Peyer's patch (tissue), 4 donors: ENCODE data around the gene WDR35. TPM values are rescaled to one million over a fixed set of nuclear protein-coding genes. Genes with fewer than 3 reads are reported as not detected.

Source experiments
- DNase-seq, 3 donors: peaks; one replicate each; pipeline ENCODE4 v3.0.0-alpha.2; 2017 to 2019
- H3K27ac ChIP-seq, 4 donors: fragments of 200-600 bp; sonication (generic); one replicate each; pipeline ENCODE4 v1.5.1; 2016 to 2019
- H3K27me3 ChIP-seq, 2 donors: fragments of 200-600 bp; sonication (generic); one replicate each; pipeline ENCODE4 v1.5.1; 2019
- H3K36me3 ChIP-seq, 3 donors: fragments of 200-600 bp; sonication (generic); one replicate each; pipeline ENCODE4 v1.5.1; 2016 to 2019
- H3K4me1 ChIP-seq, 4 donors: fragments of 200-600 bp; sonication (generic); one replicate each; pipeline ENCODE4 v1.5.1; 2016 to 2019
- H3K4me3 ChIP-seq, 4 donors: fragments of 200-600 bp; sonication (generic); 1 replicate in 3 of 4; 2 replicates in 1 of 4; pipeline ENCODE4 v1.5.1; 2016 to 2019; ENCODE audit warnings: mild to moderate bottlenecking in 1 of 4
- H3K9me3 ChIP-seq, 4 donors: fragments of 200-600 bp; sonication (generic); one replicate each; pipeline ENCODE4 v1.5.1; 2016 to 2019; ENCODE audit warnings: mild to moderate bottlenecking in 1 of 4
- POLR2A ChIP-seq, 2 donors: fragments of 450-650 bp; IDR thresholded peaks; one replicate each; pipeline ENCODE4 v1.5.1; 2017; ENCODE audit warnings: antibody characterized with exemption in 2 of 2, mild to moderate bottlenecking in 2 of 2, moderate library complexity in 2 of 2
- total RNA-seq, 4 donors: library from RNA; depleted of rRNA; stranded (reverse); fragments of >200 nt; gene quantifications; one replicate each; pipeline ENCODE4 v1.1.0, GENCODE V29; 2016
- TF ChIP-seq, protein P1 (sequence below), 6 experiments: fragments of 450-650 bp in 4 of 6; fragments of 200-600 bp in 2 of 6; sonication (generic) in 1 of 6; IDR thresholded peaks; one replicate each; pipeline ENCODE4 v1.5.1; 2017 to 2019; ENCODE audit warnings: antibody characterized with exemption in 6 of 6, mild to moderate bottlenecking in 3 of 6, moderate library complexity in 1 of 6

The WDR35 gene
- 1 to 10 TPM; 3.4 to 4.1 (median 3.8) TPM for total RNA-seq

DNA sequence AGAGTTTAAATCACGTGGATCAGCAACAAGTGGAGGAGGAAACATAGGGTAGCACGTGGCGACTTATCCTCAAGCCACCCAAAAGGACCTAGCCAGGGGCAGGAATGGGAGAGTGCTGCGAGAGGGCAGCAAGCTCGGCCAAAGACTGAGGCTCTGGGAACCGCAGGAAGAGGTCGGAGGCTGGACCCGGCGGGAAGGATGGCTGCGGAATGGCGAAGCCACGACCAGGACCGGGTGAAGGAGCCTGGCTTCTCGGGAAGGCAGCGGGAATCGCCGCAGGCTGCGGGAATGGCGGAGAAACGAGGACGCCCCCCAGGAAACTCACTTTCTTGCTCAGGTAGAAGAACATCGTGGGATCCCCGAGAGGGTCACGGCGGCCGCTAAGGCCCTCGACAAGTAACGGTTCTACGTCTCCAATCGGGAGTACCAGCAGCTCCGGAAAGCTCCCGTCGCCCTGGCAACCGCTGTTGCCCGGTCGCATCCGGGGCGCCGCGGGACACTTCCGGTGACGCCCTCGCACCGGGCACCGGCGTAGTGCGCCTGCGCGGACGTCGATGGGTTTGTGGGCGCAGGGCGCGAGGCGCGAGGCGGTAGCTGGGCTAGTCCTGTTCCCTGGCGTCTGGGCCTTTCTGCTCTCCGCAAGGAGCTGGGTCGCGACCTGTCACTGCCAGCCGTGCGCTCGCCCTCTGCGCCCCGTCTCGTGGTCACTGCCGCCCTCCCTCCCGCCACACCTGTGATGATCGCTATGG is at the start of gene WDR35:
Gene WDR35, minus strand, starts transcription at position 439 of the 749 bp plus-strand sequence. Its CDS starts 90 bp downstream, at position 349.
- no peaks in the 10 kb centered on the region for H3K9me3 ChIP-seq
- H3K27me3 ChIP-seq: no peaks in the 10 kb centered on the region
- peak; percentile 84 to 96 (median 93) for DNase-seq
- peak; percentile 23 to 24 for TF ChIP-seq POLR2A (IDR thresholded peaks at IDR 0.05)
- TF ChIP-seq, protein P1, sequence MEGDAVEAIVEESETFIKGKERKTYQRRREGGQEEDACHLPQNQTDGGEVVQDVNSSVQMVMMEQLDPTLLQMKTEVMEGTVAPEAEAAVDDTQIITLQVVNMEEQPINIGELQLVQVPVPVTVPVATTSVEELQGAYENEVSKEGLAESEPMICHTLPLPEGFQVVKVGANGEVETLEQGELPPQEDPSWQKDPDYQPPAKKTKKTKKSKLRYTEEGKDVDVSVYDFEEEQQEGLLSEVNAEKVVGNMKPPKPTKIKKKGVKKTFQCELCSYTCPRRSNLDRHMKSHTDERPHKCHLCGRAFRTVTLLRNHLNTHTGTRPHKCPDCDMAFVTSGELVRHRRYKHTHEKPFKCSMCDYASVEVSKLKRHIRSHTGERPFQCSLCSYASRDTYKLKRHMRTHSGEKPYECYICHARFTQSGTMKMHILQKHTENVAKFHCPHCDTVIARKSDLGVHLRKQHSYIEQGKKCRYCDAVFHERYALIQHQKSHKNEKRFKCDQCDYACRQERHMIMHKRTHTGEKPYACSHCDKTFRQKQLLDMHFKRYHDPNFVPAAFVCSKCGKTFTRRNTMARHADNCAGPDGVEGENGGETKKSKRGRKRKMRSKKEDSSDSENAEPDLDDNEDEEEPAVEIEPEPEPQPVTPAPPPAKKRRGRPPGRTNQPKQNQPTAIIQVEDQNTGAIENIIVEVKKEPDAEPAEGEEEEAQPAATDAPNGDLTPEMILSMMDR (IDR thresholded peaks at IDR 0.05): no peak
- H3K4me1 ChIP-seq: peaks cover 0 to 11% (median 5%) of the 10 kb centered on the region in 4 donors
- H3K27ac ChIP-seq: peak within 1 kb of the TSS; percentile 21 to 72 (median 46)
- peak within 1 kb of the TSS; percentile 66 to 77 (median 72) for H3K4me3 ChIP-seq
- H3K36me3 ChIP-seq: no peaks in the 10 kb centered on the region

DNA sequence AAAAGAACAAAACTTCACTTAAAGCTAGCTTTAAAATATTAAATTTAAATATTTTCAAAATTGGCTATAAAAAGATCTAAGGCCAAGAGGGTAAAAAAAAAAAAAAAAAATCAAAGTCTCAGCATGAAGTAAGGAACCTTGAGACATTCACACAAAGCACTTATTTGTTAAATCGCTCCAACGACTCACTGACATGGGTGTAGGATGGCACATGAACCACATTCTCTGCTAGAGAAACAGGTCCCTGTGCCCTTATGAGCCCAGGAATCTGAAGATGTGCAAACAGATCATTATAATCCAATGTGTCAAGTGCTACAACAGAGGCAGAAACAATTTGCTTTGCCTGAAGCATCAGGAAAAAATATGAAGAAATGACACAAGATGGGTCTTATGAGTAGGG is 47.8 kb upstream of the WDR35 start:
- Histone ChIP-seq H3K27me3 (no peaks in the 10 kb centered on the region), H3K36me3 (peaks cover 0 to 80% (median 0%) of the 10 kb centered on the region in 3 donors), H3K4me1 (no peaks in the 10 kb centered on the region), H3K4me3 (no peak overlapping the region), H3K27ac (no peak overlapping the region), H3K9me3 (no peaks in the 10 kb centered on the region)
- no peak for DNase-seq
- TF ChIP-seq POLR2A (IDR thresholded peaks at IDR 0.05): no peak
- TF ChIP-seq, protein P1 (IDR thresholded peaks at IDR 0.05): no peak

DNA sequence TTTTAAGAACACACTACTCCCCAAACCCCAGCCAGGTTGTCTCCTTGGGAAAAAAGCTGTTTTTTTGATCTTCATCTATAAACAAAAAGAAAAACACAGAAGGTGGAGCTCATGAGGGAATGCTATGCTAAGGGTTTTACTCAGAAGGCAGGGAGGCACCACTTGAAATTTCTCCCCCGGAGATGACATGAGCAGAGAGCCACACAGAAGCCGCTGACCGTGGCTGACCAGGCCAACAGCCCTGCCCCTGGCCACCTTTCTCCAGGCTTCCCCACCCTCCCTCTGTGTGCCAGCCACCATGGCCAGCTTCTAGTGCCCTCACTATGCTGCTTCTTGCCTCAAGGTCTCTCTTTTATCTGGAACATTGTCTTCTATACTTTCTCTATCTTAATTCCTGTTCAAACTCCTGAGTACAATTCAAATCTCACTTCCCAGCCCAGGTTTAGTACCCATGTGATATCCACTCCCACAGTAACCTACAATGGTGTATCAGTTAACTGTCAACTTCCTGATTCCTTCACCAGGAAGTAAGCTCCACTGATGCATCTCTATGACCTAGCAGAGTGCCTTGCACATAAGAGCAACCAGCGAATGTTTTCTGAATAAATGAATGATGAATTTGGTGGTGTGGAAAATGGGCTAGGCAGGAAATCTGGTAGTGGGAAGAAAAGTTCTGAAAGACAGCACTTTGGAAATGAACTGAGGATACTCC is 46.2 kb upstream of the WDR35 start:
- no peaks in the 10 kb centered on the region for H3K9me3 ChIP-seq

DNA sequence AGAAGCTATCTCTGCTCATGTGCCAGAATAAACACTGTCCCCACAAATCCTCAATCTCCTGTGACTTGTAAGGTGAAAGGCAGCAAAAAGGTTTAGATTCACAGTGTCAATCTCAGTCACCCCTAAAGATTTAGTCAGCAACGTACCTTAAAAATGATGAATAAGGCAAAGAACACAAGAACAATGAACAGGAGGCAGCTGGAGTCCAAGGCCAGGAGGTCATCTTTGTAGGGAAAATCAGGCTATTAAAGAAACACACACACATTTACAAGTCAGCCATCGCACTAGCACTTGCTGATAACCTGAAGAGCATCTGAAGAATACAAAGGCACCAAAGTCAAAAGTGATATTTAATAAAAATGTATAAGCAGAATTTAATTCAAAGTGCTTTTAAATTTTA is 44.9 kb upstream of the WDR35 start:
- Histone ChIP-seq H3K36me3 (peaks cover 0 to 97% (median 0%) of the 10 kb centered on the region in 3 donors), H3K27me3 (no peaks in the 10 kb centered on the region), H3K4me1 (no peaks in the 10 kb centered on the region), H3K27ac (no peak overlapping the region), H3K4me3 (no peak overlapping the region), H3K9me3 (no peaks in the 10 kb centered on the region)
- no peak for DNase-seq
- TF ChIP-seq POLR2A (IDR thresholded peaks at IDR 0.05): no peak
- TF ChIP-seq, protein P1 (IDR thresholded peaks at IDR 0.05): no peak

More for the DNA sequence above, 46.2 kb upstream of the WDR35 start:
- Histone ChIP-seq H3K4me1 (no peaks in the 10 kb centered on the region), H3K36me3 (peaks cover 0 to 95% (median 0%) of the 10 kb centered on the region in 3 donors), H3K27ac (no peak overlapping the region), H3K4me3 (no peak overlapping the region), H3K27me3 (no peaks in the 10 kb centered on the region)
- no peak for TF ChIP-seq POLR2A (IDR thresholded peaks at IDR 0.05)
- TF ChIP-seq, protein P1 (IDR thresholded peaks at IDR 0.05): no peak
- DNase-seq: no peak

DNA sequence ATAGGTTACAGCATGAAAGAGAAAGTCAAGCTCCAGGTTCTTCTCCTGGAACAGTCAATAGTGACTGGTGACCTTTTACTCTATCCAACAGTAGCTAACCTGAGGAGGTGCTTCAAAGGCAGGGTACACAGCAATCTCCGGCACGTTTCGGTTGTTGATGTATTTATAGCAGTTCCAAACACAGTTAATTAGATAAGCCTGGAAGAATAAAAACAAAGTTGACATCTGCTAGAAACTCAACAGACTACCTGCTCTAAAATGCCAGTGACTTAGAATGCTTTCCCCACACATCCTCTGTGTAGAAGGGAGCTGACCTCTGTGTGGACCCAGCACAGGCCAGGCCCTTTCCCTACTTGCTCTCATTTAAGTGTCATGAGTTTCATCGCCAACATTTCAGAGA is 44.3 kb upstream of the WDR35 start:
- no peak overlapping the region for H3K4me3 ChIP-seq
- no peaks in the 10 kb centered on the region for H3K4me1 ChIP-seq
- no peaks in the 10 kb centered on the region for H3K9me3 ChIP-seq
- TF ChIP-seq, protein P1 (IDR thresholded peaks at IDR 0.05): no peak
- TF ChIP-seq POLR2A (IDR thresholded peaks at IDR 0.05): no peak
- H3K27me3 ChIP-seq: no peaks in the 10 kb centered on the region
- no peak for DNase-seq
- no peak overlapping the region for H3K27ac ChIP-seq
- H3K36me3 ChIP-seq: peaks cover 0 to 97% (median 0%) of the 10 kb centered on the region in 3 donors
